MM.1S (cell line): ENCODE measurements around the gene PSMC5.

Experiments used
- DNase-seq: peaks from one replicate; pipeline ENCODE4 v3.0.0-alpha.2; 2015
- H2AFZ ChIP-seq: fragments of 300-600 bp; sonication (generic); 2 replicates; pipeline ENCODE4 v1.6.0; 2016; ENCODE audit warnings: antibody characterized with exemption, low read length
- H3F3A ChIP-seq: fragments of 300-600 bp; sonication (generic); 2 replicates; pipeline ENCODE4 v1.6.1; 2016; ENCODE audit warnings: mild to moderate bottlenecking, antibody characterized with exemption, low read length, moderate library complexity, mixed read lengths; ENCODE audit not compliant: insufficient read depth
- H3K27ac ChIP-seq: fragments of 300-600 bp; sonication (generic); 2 replicates; pipeline ENCODE4 v1.5.1; 2016; ENCODE audit warnings: mild to moderate bottlenecking, low read length
- H3K27me3 ChIP-seq: fragments of 300-600 bp; sonication (generic); replicated peaks from 2 replicates; pipeline ENCODE4 v1.6.0; 2016; ENCODE audit warnings: low read length; ENCODE audit not compliant: insufficient read depth
- H3K36me3 ChIP-seq: fragments of 300-600 bp; sonication (generic); replicated peaks from 2 replicates; pipeline ENCODE4 v1.6.1; 2016; ENCODE audit warnings: mild to moderate bottlenecking, low read length, mixed read lengths; ENCODE audit not compliant: insufficient read depth
- H3K4me1 ChIP-seq: fragments of 300-600 bp; sonication (generic); 2 replicates; pipeline ENCODE4 v1.6.1; 2016; ENCODE audit warnings: low read length, mixed read lengths
- H3K4me2 ChIP-seq: fragments of 300-600 bp; sonication (generic); 2 replicates; pipeline ENCODE4 v1.6.0; 2016; ENCODE audit warnings: low read depth, low read length
- H3K4me3 ChIP-seq: fragments of 300-600 bp; sonication (generic); 2 replicates; pipeline ENCODE4 v1.5.1; 2016; ENCODE audit warnings: low read length, mixed read lengths
- H3K79me2 ChIP-seq: fragments of 300-600 bp; sonication (generic); 2 replicates; pipeline ENCODE4 v1.6.1; 2016; ENCODE audit warnings: mixed run types, low read length, mixed read lengths
- H3K9ac ChIP-seq: fragments of 300-600 bp; sonication (generic); 2 replicates; pipeline ENCODE4 v1.6.1; 2016; ENCODE audit warnings: low read length, mixed read lengths
- H3K9me2 ChIP-seq: fragments of 300-600 bp; sonication (generic); replicated peaks from 2 replicates; pipeline ENCODE4 v1.6.1; 2016; ENCODE audit warnings: mild to moderate bottlenecking, low read length, mixed read lengths; ENCODE audit not compliant: insufficient read depth
- H3K9me3 ChIP-seq: fragments of 300-600 bp; sonication (generic); replicated peaks from 2 replicates; pipeline ENCODE4 v1.6.1; 2016; ENCODE audit warnings: mild to moderate bottlenecking, low read length, mixed read lengths; ENCODE audit not compliant: insufficient read depth
- H4K20me1 ChIP-seq: fragments of 300-600 bp; sonication (generic); 2 replicates; pipeline ENCODE4 v1.6.1; 2016; ENCODE audit warnings: mild to moderate bottlenecking, low read length, moderate library complexity, mixed read lengths; ENCODE audit not compliant: insufficient read depth
- EZH2 ChIP-seq: fragments of 300-600 bp; sonication (generic); optimal IDR thresholded peaks from 2 replicates; pipeline ENCODE3; 2017; ENCODE audit warnings: low read depth, mild to moderate bottlenecking, antibody characterized with exemption, low read length, mixed read lengths
- EZH2phosphoT487 ChIP-seq: fragments of 300-600 bp; sonication (generic); IDR thresholded peaks from 2 replicates; pipeline ENCODE4 v1.6.1; 2018; ENCODE audit warnings: antibody characterized with exemption, low read length
- TF ChIP-seq, protein P1 (sequence below): fragments of 300-600 bp; sonication (generic); IDR thresholded peaks from 2 replicates; pipeline ENCODE4 v1.5.1; 2016; ENCODE audit warnings: antibody characterized with exemption, low read length, mixed read lengths

Gene PSMC5

DNA sequence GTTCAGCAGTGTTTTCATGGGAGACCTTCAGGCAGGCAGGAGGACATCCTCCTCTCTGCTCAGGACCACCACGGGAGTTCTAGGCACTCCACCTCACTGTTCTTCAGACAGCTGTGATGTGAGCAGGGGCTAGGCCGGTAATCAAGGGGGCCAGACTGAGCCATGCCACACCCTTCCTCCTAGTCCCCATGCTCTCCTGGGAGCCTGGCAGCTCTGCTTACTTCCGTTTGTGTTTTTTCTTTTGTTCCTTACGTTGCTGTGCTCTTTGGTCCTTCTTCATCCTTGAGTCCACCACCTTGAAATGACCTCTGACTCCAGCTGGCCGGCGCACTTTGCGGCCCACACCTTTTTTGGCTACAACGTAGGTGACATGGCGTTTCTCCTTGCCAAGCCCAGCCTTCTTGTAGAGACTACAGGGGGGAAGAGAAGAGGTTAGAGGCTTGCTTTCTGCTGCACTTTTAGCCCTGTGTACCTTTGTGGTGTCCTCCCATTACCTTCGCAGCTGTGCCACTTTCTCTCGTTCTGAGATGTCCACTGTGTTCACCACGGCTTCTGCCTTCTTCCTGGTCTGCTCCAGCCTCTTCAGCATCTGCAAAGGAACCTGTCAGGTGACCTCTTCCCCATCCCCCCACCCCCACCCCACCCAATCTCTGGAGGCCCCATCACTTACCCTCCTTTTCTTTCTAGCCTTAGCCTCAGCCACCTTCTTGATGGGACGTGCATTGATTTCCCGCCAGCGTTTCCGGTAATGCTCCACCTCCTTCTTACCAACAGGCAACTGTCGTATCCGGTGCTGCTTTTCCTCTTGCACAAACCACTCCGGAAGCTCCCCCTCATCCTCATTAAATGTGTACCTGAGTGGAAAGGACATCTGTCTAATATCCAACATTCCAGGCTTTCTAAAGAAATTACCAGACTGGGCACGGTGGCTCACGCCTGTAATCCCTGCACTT lies 7.4 kb upstream of the PSMC5 start:
- H3K36me3 ChIP-seq: peaks cover 32% of the 10 kb centered on the region
- peaks cover 30% of the 10 kb centered on the region for H3K79me2 ChIP-seq
- no peaks in the 10 kb centered on the region for H3K9me3 ChIP-seq
- TF ChIP-seq, protein P1, sequence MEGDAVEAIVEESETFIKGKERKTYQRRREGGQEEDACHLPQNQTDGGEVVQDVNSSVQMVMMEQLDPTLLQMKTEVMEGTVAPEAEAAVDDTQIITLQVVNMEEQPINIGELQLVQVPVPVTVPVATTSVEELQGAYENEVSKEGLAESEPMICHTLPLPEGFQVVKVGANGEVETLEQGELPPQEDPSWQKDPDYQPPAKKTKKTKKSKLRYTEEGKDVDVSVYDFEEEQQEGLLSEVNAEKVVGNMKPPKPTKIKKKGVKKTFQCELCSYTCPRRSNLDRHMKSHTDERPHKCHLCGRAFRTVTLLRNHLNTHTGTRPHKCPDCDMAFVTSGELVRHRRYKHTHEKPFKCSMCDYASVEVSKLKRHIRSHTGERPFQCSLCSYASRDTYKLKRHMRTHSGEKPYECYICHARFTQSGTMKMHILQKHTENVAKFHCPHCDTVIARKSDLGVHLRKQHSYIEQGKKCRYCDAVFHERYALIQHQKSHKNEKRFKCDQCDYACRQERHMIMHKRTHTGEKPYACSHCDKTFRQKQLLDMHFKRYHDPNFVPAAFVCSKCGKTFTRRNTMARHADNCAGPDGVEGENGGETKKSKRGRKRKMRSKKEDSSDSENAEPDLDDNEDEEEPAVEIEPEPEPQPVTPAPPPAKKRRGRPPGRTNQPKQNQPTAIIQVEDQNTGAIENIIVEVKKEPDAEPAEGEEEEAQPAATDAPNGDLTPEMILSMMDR: no peak
- TF ChIP-seq EZH2phosphoT487: no peak
- no peak for TF ChIP-seq EZH2
- H2AFZ ChIP-seq: no peak overlapping the region
- no peaks in the 10 kb centered on the region for H3K4me1 ChIP-seq
- no peak overlapping the region for H3K27ac ChIP-seq
- H3K9ac ChIP-seq: no peak overlapping the region
- no peak overlapping the region for H3K4me2 ChIP-seq
- H3K27me3 ChIP-seq: no peaks in the 10 kb centered on the region
- DNase-seq: no peak
- H4K20me1 ChIP-seq: no peaks in the 10 kb centered on the region
- H3K4me3 ChIP-seq: no peak overlapping the region
- no peaks in the 10 kb centered on the region for H3K9me2 ChIP-seq
- H3F3A ChIP-seq: peaks cover 10% of the 10 kb centered on the region

DNA sequence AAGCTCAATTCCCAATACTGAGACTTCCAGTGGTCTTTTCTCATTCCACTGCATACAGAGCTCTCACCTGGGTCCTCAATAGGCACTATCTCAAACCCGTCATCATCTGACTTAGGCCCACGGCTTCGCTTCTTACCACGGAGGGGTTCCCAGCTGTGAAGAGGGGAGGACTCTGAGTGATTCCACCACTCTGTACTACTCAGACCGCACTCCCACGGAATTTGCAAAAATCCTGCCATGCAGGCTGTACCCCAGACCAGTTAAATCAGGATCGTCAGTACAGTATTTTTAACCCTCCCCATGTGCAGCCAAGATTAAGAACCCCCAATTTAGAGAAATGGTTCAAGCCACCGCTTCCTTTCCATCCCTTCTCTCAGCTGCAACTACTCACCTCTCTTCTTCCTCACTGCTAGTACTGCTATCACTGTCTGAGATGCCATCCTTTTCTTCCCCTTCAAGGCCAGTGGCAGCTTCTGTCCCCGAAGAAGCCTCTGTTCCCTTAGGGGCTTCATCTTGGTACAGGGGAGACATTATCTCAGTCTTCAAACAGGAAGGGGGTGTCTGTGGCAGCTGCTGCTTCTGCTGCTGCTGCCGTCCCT lies 6.2 kb upstream of the PSMC5 start:
- Histone ChIP-seq H3K27ac (no peak overlapping the region), H3K4me1 (peaks cover 5% of the 10 kb centered on the region; the same call in 1 of the 2 replicates), H3K4me3 (no peak overlapping the region), H3K79me2 (peaks cover 42% of the 10 kb centered on the region), H2AFZ (no peak overlapping the region), H3K9me2 (no peaks in the 10 kb centered on the region), H3K9ac (no peak overlapping the region), H4K20me1 (no peaks in the 10 kb centered on the region), H3F3A (peaks cover 10% of the 10 kb centered on the region), H3K36me3 (peaks cover 25% of the 10 kb centered on the region; the same call in 1 of the 2 replicates), H3K27me3 (no peaks in the 10 kb centered on the region), H3K9me3 (no peaks in the 10 kb centered on the region), H3K4me2 (no peak overlapping the region)
- TF ChIP-seq EZH2: no peak
- TF ChIP-seq, protein P1: no peak
- no peak for DNase-seq

DNA sequence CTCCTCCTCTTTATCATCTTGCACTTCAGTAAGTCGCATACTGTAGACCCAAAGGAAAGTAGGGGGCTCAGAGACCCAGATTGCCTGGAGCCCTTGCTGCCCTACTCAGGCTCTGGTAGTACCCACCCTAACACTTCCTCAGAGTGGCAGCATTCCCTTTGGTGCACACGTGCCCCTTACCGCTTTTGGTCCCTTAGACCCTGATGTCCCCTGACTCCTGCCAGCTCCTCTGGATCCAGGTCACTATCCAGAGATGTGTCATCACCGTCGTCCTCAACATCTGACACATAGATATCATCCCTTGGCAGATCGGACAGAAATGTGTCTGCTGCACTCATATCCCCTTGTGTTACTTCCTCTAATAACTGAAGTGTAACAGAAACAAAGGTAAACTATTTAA lies 5.4 kb upstream of the PSMC5 start:
- no peaks in the 10 kb centered on the region for H4K20me1 ChIP-seq
- H3K9ac ChIP-seq: no peak overlapping the region
- H3K4me2 ChIP-seq: no peak overlapping the region

More for the DNA sequence above, 5.4 kb upstream of the PSMC5 start:
- Histone ChIP-seq H3K36me3 (peaks cover 20% of the 10 kb centered on the region; the same call in 1 of the 2 replicates), H3K9me3 (no peaks in the 10 kb centered on the region), H3K27me3 (no peaks in the 10 kb centered on the region), H2AFZ (no peak overlapping the region), H3K9me2 (no peaks in the 10 kb centered on the region), H3K79me2 (peaks cover 50% of the 10 kb centered on the region), H3F3A (peaks cover 10% of the 10 kb centered on the region), H3K4me3 (no peak overlapping the region), H3K4me1 (peaks cover 6% of the 10 kb centered on the region; the same call in 1 of the 2 replicates), H3K27ac (no peak overlapping the region)
- no peak for DNase-seq
- no peak for TF ChIP-seq EZH2
- TF ChIP-seq EZH2phosphoT487: no peak
- TF ChIP-seq, protein P1: no peak
